NB4 (cell line): ENCODE data around the gene RIT2.

ENCODE experiments used
- DNase-seq: peaks from one replicate; pipeline ENCODE4 v3.0.0; 2010; ENCODE audit warnings: low read depth
- H3K4me3 ChIP-seq: one replicate; pipeline ENCODE4 v1.5.1; 2011; ENCODE audit warnings: mild to moderate bottlenecking, low read depth, low read length, moderate library complexity
- CTCF ChIP-seq: IDR thresholded peaks from one replicate; pipeline ENCODE4 v1.5.1; 2012; ENCODE audit warnings: low read depth, low read length
- MAX ChIP-seq: IDR thresholded peaks from 2 replicates; pipeline ENCODE4 v1.6.1; 2011; ENCODE audit warnings: low read depth, low read length
- MYC ChIP-seq: IDR thresholded peaks from 2 replicates; pipeline ENCODE4 v1.6.1; 2011; ENCODE audit warnings: low read depth, low read length
- POLR2A ChIP-seq: IDR thresholded peaks from 2 replicates; pipeline ENCODE4 v1.6.1; 2011; ENCODE audit warnings: mild to moderate bottlenecking; ENCODE audit not compliant: insufficient read length; ENCODE audit errors: extremely low read depth

Gene RIT2

DNA sequence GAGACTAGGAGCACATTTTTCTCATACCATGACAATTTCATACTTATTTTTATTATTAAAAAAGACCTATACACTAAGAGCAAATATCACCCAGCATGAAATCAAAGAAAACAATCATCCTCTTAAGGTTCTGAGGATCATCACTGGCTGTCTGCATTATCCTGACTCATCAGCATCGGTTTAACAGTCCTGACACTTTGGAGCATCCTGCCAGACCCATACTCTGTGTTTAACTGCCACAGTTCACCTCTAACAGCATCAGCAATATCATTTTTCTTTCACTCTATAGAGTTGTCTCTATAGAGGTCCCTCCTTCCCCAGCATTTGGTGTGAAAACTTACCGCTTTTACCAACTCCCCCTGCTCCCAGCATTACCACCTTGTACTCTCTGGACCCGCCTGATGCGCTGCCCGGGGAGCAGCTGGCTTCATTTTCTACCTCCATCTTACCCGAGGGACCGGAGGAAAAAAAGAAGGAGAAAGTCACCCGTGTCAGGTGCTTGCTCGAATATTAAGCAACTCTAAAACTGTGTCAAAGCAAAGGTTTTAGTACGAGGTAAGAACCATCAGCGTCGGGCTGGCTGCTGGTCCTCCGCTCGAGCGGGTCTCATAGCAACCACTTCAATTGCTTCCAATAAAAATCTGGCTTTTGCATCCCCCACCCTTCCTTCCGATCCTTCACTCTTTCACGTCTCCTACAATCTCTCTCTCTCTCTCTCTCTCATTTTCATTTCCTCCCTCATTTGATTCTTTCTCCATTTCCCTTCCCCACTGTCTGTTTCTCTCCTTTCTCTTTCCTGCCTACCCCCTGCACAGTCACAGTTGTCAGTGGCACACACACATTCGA lies at the start of gene RIT2:
Gene RIT2 (minus strand): TSS at position 610 of the 846 bp plus-strand sequence.
- TF ChIP-seq MYC: no peak
- no peak for TF ChIP-seq CTCF
- TF ChIP-seq MAX: no peak
- no peak for TF ChIP-seq POLR2A
- no peak within 1 kb of the TSS for H3K4me3 ChIP-seq
- DNase-seq: no peak

GRCh38 chr18:43161528-43161927 lies 46.0 kb upstream of the RIT2 start:
- TF ChIP-seq MYC: no peak
- no peak for TF ChIP-seq MAX
- no peak for TF ChIP-seq POLR2A
- no peak for TF ChIP-seq CTCF
- H3K4me3 ChIP-seq: no peak overlapping the region
- no peak for DNase-seq

- DNase-seq: no peak
- TF ChIP-seq MAX (no peak), MYC (no peak), POLR2A (no peak), CTCF (no peak)
- no peak overlapping the region for H3K4me3 ChIP-seq
Observed at GRCh38 chr18:43160509-43160908, 45.0 kb upstream of the RIT2 start.

- no peak overlapping the region for H3K4me3 ChIP-seq
- no peak for DNase-seq
- TF ChIP-seq POLR2A: no peak
- no peak for TF ChIP-seq MAX
- TF ChIP-seq MYC: no peak
- TF ChIP-seq CTCF: no peak
Observed at GRCh38 chr18:43159926-43160325, 44.4 kb upstream of the RIT2 start.

DNA sequence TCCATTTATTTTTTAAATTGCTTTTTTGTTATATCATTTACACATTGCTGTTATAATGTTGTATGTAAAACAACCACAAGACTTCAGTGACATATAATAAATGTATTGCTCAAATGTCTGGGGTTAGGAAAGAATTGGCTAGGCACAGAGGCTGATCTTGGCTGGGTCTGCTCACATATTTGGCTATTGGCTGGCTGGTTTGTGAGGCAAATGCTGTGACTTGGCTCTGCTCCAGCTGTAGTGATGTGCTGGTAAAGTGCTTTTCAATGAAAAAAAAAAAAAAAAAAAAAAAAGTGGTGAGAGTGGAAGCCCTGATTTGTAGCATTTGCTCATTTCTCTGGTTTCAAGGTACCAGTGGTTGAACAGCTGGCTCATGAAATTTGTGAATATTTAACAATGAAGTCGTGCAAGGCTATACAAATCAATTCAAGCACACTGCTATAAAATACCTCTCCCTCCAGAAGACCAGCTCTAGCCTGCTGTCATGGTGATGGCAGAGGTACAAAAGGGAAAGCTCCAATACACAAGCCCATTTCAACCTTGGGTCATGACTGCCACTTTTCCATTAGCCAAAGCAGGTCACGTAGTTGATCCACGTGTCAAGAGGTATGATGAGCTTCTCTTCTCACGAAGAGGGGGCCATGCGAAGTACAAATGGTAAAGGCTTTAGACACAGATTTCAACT lies 43.7 kb upstream of the RIT2 start:
- H3K4me3 ChIP-seq: no peak overlapping the region
- TF ChIP-seq MAX: no peak
- no peak for TF ChIP-seq CTCF
- no peak for TF ChIP-seq MYC
- no peak for TF ChIP-seq POLR2A
- no peak for DNase-seq
